PC-3 (cell line): ENCODE data around the gene ATMIN. TPM values are rescaled to one million over a fixed set of nuclear protein-coding genes. Genes with fewer than 3 reads are reported as not detected.

ENCODE experiments used
- ATAC-seq: fragments of 200-7000 bp; cut with Tn5 transposase; 2 replicates; pipeline ENCODE4 v1.9.1; 2020; ENCODE audit warnings: mild to moderate bottlenecking, moderate library complexity
- BruUV-seq: library from RNA; stranded (reverse); fragments of 400-500 nt; replicated peaks from 2 replicates; lab custom pipeline; 2021; lab: Mats Ljungman, UMichigan
- CTCF ChIA-PET: fragments of 300-600 bp; sonication (Branson Sonifier 250); formaldehyde crosslinking; loops from one replicate; lab custom pipeline; 2022; ENCODE audit warnings: antibody characterized with exemption; lab: Charles Lee
- POLR2A ChIA-PET: fragments of 300-600 bp; sonication (Branson Sonifier 250); formaldehyde crosslinking; loops from one replicate; lab custom pipeline; 2022; ENCODE audit warnings: antibody characterized with exemption; ENCODE audit not compliant: unreplicated experiment; lab: Charles Lee
- DNase-seq: peaks from one replicate; pipeline ENCODE4 v3.0.0-alpha.2; 2015
- H2AFZ ChIP-seq: fragments of 300-600 bp; sonication (generic); 2 replicates; pipeline ENCODE4 v1.6.0; 2016; ENCODE audit warnings: antibody characterized with exemption, low read length
- H3F3A ChIP-seq: fragments of 300-600 bp; sonication (generic); one replicate; pipeline ENCODE4 v1.6.0; 2017; ENCODE audit warnings: antibody characterized with exemption, low read length, control low read depth, mild to moderate bottlenecking; ENCODE audit not compliant: unreplicated experiment
- H3K27ac ChIP-seq: fragments of 300-600 bp; sonication (generic); 2 replicates; pipeline ENCODE4 v1.5.1; 2016; ENCODE audit warnings: mild to moderate bottlenecking, low read length
- H3K27me3 ChIP-seq: fragments of 300-600 bp; sonication (generic); 2 replicates; pipeline ENCODE4 v1.6.1; 2016; ENCODE audit warnings: low read length, mixed read lengths
- H3K36me3 ChIP-seq: fragments of 300-600 bp; sonication (generic); 2 replicates; pipeline ENCODE4 v1.6.1; 2016; ENCODE audit warnings: low read depth, mixed run types, low read length, mixed read lengths
- H3K4me1 ChIP-seq: fragments of 300-600 bp; sonication (generic); 2 replicates; pipeline ENCODE4 v1.5.1; 2016; ENCODE audit warnings: low read length; ENCODE audit not compliant: insufficient read depth
- H3K4me2 ChIP-seq: fragments of 300-600 bp; sonication (generic); 2 replicates; pipeline ENCODE4 v1.6.0; 2016; ENCODE audit warnings: low read length
- H3K4me3 ChIP-seq: fragments of 300-600 bp; sonication (generic); 2 replicates; pipeline ENCODE4 v1.5.1; 2016; ENCODE audit warnings: mild to moderate bottlenecking, low read length, mixed read lengths
- H3K79me2 ChIP-seq: fragments of 300-600 bp; sonication (generic); 2 replicates; pipeline ENCODE4 v1.6.1; 2017; ENCODE audit warnings: low read length, mixed read lengths
- H3K9ac ChIP-seq: fragments of 300-600 bp; sonication (generic); 2 replicates; pipeline ENCODE4 v1.6.0; 2016; ENCODE audit warnings: mild to moderate bottlenecking, low read length
- H3K9me2 ChIP-seq: fragments of 300-600 bp; sonication (generic); replicated peaks from 2 replicates; pipeline ENCODE4 v1.6.1; 2016; ENCODE audit warnings: mixed run types, low read length, mixed read lengths
- H3K9me3 ChIP-seq: fragments of 300-600 bp; sonication (generic); 2 replicates; pipeline ENCODE4 v1.6.1; 2016; ENCODE audit warnings: low read length, mixed read lengths
- H4K20me1 ChIP-seq: fragments of 300-600 bp; sonication (generic); 2 replicates; pipeline ENCODE4 v1.6.1; 2016; ENCODE audit warnings: low read length, mixed read lengths
- CTCF ChIP-seq: fragments of 300-600 bp; sonication (generic); conservative IDR thresholded peaks from 2 replicates; pipeline ENCODE4 v1.5.1; 2017; ENCODE audit warnings: antibody characterized with exemption, low read depth, mild to moderate bottlenecking, low read length
- EZH2 ChIP-seq: fragments of 300-600 bp; sonication (generic); IDR thresholded peaks from one replicate; pipeline ENCODE4 v1.6.1; 2017; ENCODE audit warnings: antibody characterized with exemption, mild to moderate bottlenecking, low read length; ENCODE audit not compliant: unreplicated experiment
- EZH2phosphoT487 ChIP-seq: fragments of 300-600 bp; sonication (generic); IDR thresholded peaks from 2 replicates; pipeline ENCODE4 v1.6.1; 2018; ENCODE audit warnings: mild to moderate bottlenecking, antibody characterized with exemption, low read length, borderline replicate concordance
- intact Hi-C: fragments of 100-400 bp; cut with micrococcal nuclease; formaldehyde crosslinking; loops from 2 replicates; pipeline ENCODE4 v1.9.0; 2023
- total RNA-seq: library from RNA; depleted of rRNA; stranded (reverse); fragments of >200 nt; gene quantifications from 2 replicates; pipeline ENCODE4 v1.2.3, GENCODE V29; 2014

The ATMIN gene
- total RNA-seq, 1 experiment from 2014 or later = 35.4 TPM

- H3K36me3 ChIP-seq = peaks cover 7% of the 10 kb centered on the region; the same call in 1 of the 2 replicates
- H3K79me2 ChIP-seq = peaks cover 41% of the 10 kb centered on the region
- H3K9ac ChIP-seq = no peak overlapping the region
- ATAC-seq (no peak), DNase-seq (no peak)
- no peaks in the 10 kb centered on the region for H4K20me1 ChIP-seq
- no peak overlapping the region for H3K4me3 ChIP-seq
- BruUV-seq = no TSS peak
- no peaks in the 10 kb centered on the region for H3F3A ChIP-seq
- POLR2A ChIA-PET = no interaction called here
- H3K9me3 ChIP-seq = no peaks in the 10 kb centered on the region
- no peak overlapping the region for H3K4me2 ChIP-seq
- intact Hi-C loops = no loop called here
- H3K4me1 ChIP-seq = peaks cover 8% of the 10 kb centered on the region
- H3K27me3 ChIP-seq = no peaks in the 10 kb centered on the region
- no peak overlapping the region for H3K27ac ChIP-seq
- CTCF ChIA-PET = no interaction called here
- no peak overlapping the region for H2AFZ ChIP-seq
- no peaks in the 10 kb centered on the region for H3K9me2 ChIP-seq
- TF ChIP-seq EZH2 (no peak), EZH2phosphoT487 (no peak), CTCF (no peak)
These were observed 4.5 kb downstream of the ATMIN start for GRCh38 chr16:81040131-81040530.

GRCh38 chr16:81040842-81041241, 5.2 kb downstream of the ATMIN start:
- H3K9ac ChIP-seq = no peak overlapping the region
- intact Hi-C loops = no loop called here
- no peak overlapping the region for H3K27ac ChIP-seq
- H3K4me2 ChIP-seq = no peak overlapping the region
- peaks cover 6% of the 10 kb centered on the region; the same call in 1 of the 2 replicates for H3K4me1 ChIP-seq
- H3K27me3 ChIP-seq = no peaks in the 10 kb centered on the region
- no peak overlapping the region for H2AFZ ChIP-seq
- H3K9me2 ChIP-seq = no peaks in the 10 kb centered on the region
- H3K9me3 ChIP-seq = no peaks in the 10 kb centered on the region
- ChIA-PET CTCF (no interaction called here), POLR2A (no interaction called here)
- H3K4me3 ChIP-seq = no peak overlapping the region
- no peak for ATAC-seq
- H3K36me3 ChIP-seq = peaks cover 7% of the 10 kb centered on the region; the same call in 1 of the 2 replicates
- H3K79me2 ChIP-seq = peaks cover 41% of the 10 kb centered on the region
- H4K20me1 ChIP-seq = no peaks in the 10 kb centered on the region
- H3F3A ChIP-seq = no peaks in the 10 kb centered on the region
- no TSS peak for BruUV-seq
- no peak for DNase-seq
- TF ChIP-seq EZH2phosphoT487 = no peak
- no peak for TF ChIP-seq CTCF
- no peak for TF ChIP-seq EZH2

GRCh38 chr16:81041696-81042095, 6.1 kb downstream of the ATMIN start:
- H3K27me3 ChIP-seq = no peaks in the 10 kb centered on the region
- no peak overlapping the region for H3K4me2 ChIP-seq
- ChIA-PET CTCF (no interaction called here), POLR2A (no interaction called here)
- BruUV-seq = no TSS peak
- peaks cover 7% of the 10 kb centered on the region; the same call in 1 of the 2 replicates for H3K36me3 ChIP-seq
- H3K9me2 ChIP-seq = no peaks in the 10 kb centered on the region
- no peaks in the 10 kb centered on the region for H3F3A ChIP-seq
- no peak overlapping the region for H3K9ac ChIP-seq
- intact Hi-C loops = no loop called here
- no peak overlapping the region for H3K27ac ChIP-seq
- H2AFZ ChIP-seq = no peak overlapping the region
- TF ChIP-seq EZH2phosphoT487 (no peak), CTCF (no peak), EZH2 (no peak)
- H3K4me1 ChIP-seq = peaks cover 6% of the 10 kb centered on the region; the same call in 1 of the 2 replicates
- no peak for DNase-seq
- peaks cover 36% of the 10 kb centered on the region for H3K79me2 ChIP-seq
- H3K9me3 ChIP-seq = no peaks in the 10 kb centered on the region
- ATAC-seq = no peak
- H4K20me1 ChIP-seq = no peaks in the 10 kb centered on the region
- no peak overlapping the region for H3K4me3 ChIP-seq
